Mucosa of stomach (tissue), 1 donor: ENCODE data around the gene GALNT18.

Experiments used
- H3K27me3 ChIP-seq: one replicate; pipeline ENCODE4 v1.7.0; 2013; ENCODE audit warnings: mild to moderate bottlenecking, low read length; ENCODE audit not compliant: control insufficient read depth, insufficient read depth
- H3K36me3 ChIP-seq: one replicate; pipeline ENCODE4 v1.7.0; 2013; ENCODE audit warnings: low read length; ENCODE audit not compliant: control insufficient read depth, insufficient read depth
- H3K4me1 ChIP-seq: one replicate; pipeline ENCODE4 v1.7.0; 2013; ENCODE audit warnings: mild to moderate bottlenecking, low read length; ENCODE audit not compliant: control insufficient read depth, insufficient read depth
- H3K4me3 ChIP-seq: one replicate; pipeline ENCODE4 v1.7.0; 2013; ENCODE audit warnings: low read length
- H3K9ac ChIP-seq: one replicate; pipeline ENCODE4 v1.7.0; 2013; ENCODE audit warnings: mild to moderate bottlenecking, low read length, moderate library complexity
- H3K9me3 ChIP-seq: one replicate; pipeline ENCODE4 v1.7.0; 2013; ENCODE audit warnings: mild to moderate bottlenecking, low read length, moderate library complexity; ENCODE audit not compliant: control insufficient read depth
- donor health status: Pancreatic carcinoma.

Gene GALNT18

GRCh38 chr11:11659567-11660362 is 38.0 kb upstream of the GALNT18 start:
- Histone ChIP-seq H3K4me3 (no peak overlapping the region), H3K27me3 (peaks cover 7% of the 10 kb centered on the region), H3K9ac (no peak overlapping the region), H3K9me3 (no peaks in the 10 kb centered on the region), H3K4me1 (no peaks in the 10 kb centered on the region), H3K36me3 (no peaks in the 10 kb centered on the region)

GRCh38 chr11:11657218-11657955 is 35.6 kb upstream of the GALNT18 start:
- Histone ChIP-seq H3K27me3 (no peaks in the 10 kb centered on the region), H3K4me3 (no peak overlapping the region), H3K4me1 (no peaks in the 10 kb centered on the region), H3K9ac (no peak overlapping the region), H3K36me3 (no peaks in the 10 kb centered on the region), H3K9me3 (no peaks in the 10 kb centered on the region)

- H3K9ac ChIP-seq: no peak overlapping the region
- no peaks in the 10 kb centered on the region for H3K9me3 ChIP-seq
- no peaks in the 10 kb centered on the region for H3K4me1 ChIP-seq
- no peak overlapping the region for H3K4me3 ChIP-seq
- H3K27me3 ChIP-seq: peaks cover 3% of the 10 kb centered on the region
- no peaks in the 10 kb centered on the region for H3K36me3 ChIP-seq
These were observed 19.8 kb upstream of the GALNT18 start for GRCh38 chr11:11641581-11641980.

- no peaks in the 10 kb centered on the region for H3K9me3 ChIP-seq
- H3K36me3 ChIP-seq: no peaks in the 10 kb centered on the region
- H3K27me3 ChIP-seq: peaks cover 3% of the 10 kb centered on the region
- H3K4me3 ChIP-seq: no peak overlapping the region
- no peaks in the 10 kb centered on the region for H3K4me1 ChIP-seq
- H3K9ac ChIP-seq: no peak overlapping the region
These were observed 19.2 kb upstream of the GALNT18 start for GRCh38 chr11:11640996-11641395.

GRCh38 chr11:11640152-11640551 is 18.3 kb upstream of the GALNT18 start:
- Histone ChIP-seq H3K4me1 (no peaks in the 10 kb centered on the region), H3K27me3 (no peaks in the 10 kb centered on the region), H3K9me3 (no peaks in the 10 kb centered on the region), H3K9ac (no peak overlapping the region), H3K36me3 (no peaks in the 10 kb centered on the region), H3K4me3 (no peak overlapping the region)

- no peak overlapping the region for H3K9ac ChIP-seq
- H3K4me3 ChIP-seq: no peak overlapping the region
- no peaks in the 10 kb centered on the region for H3K4me1 ChIP-seq
- no peaks in the 10 kb centered on the region for H3K27me3 ChIP-seq
- no peaks in the 10 kb centered on the region for H3K36me3 ChIP-seq
- H3K9me3 ChIP-seq: no peaks in the 10 kb centered on the region
These were observed 14.9 kb upstream of the GALNT18 start for GRCh38 chr11:11636671-11637070.

GRCh38 chr11:11635443-11635842 is 13.6 kb upstream of the GALNT18 start:
- Histone ChIP-seq H3K36me3 (no peaks in the 10 kb centered on the region), H3K27me3 (no peaks in the 10 kb centered on the region), H3K4me3 (no peak overlapping the region), H3K9me3 (no peaks in the 10 kb centered on the region), H3K9ac (no peak overlapping the region), H3K4me1 (no peaks in the 10 kb centered on the region)

- no peaks in the 10 kb centered on the region for H3K36me3 ChIP-seq
- peaks cover 13% of the 10 kb centered on the region for H3K27me3 ChIP-seq
- H3K4me1 ChIP-seq: no peaks in the 10 kb centered on the region
- H3K9ac ChIP-seq: no peak overlapping the region
- no peaks in the 10 kb centered on the region for H3K9me3 ChIP-seq
- H3K4me3 ChIP-seq: no peak overlapping the region
These were observed 7.6 kb upstream of the GALNT18 start for GRCh38 chr11:11629368-11629767.

- Histone ChIP-seq H3K27me3 (peaks cover 15% of the 10 kb centered on the region), H3K9ac (no peak overlapping the region), H3K4me3 (no peak overlapping the region), H3K36me3 (no peaks in the 10 kb centered on the region), H3K9me3 (no peaks in the 10 kb centered on the region), H3K4me1 (no peaks in the 10 kb centered on the region)
These were observed 6.8 kb upstream of the GALNT18 start for GRCh38 chr11:11628651-11629050.

GRCh38 chr11:11626128-11626527 is 4.3 kb upstream of the GALNT18 start:
- peaks cover 6% of the 10 kb centered on the region for H3K4me1 ChIP-seq
- H3K4me3 ChIP-seq: no peak overlapping the region
- H3K36me3 ChIP-seq: no peaks in the 10 kb centered on the region
- H3K9ac ChIP-seq: no peak overlapping the region
- H3K27me3 ChIP-seq: peaks cover 31% of the 10 kb centered on the region
- H3K9me3 ChIP-seq: no peaks in the 10 kb centered on the region

- Histone ChIP-seq H3K9ac (no peak overlapping the region), H3K4me3 (no peak overlapping the region), H3K36me3 (no peaks in the 10 kb centered on the region), H3K9me3 (no peaks in the 10 kb centered on the region), H3K27me3 (peaks cover 43% of the 10 kb centered on the region), H3K4me1 (peaks cover 16% of the 10 kb centered on the region)
These were observed 3.1 kb upstream of the GALNT18 start for GRCh38 chr11:11624926-11625325.

GRCh38 chr11:11624204-11624603 is 2.4 kb upstream of the GALNT18 start:
- H3K27me3 ChIP-seq: peaks cover 50% of the 10 kb centered on the region

More at GRCh38 chr11:11624204-11624603, 2.4 kb upstream of the GALNT18 start:
- Histone ChIP-seq H3K9ac (no peak overlapping the region), H3K9me3 (no peaks in the 10 kb centered on the region), H3K4me1 (peaks cover 16% of the 10 kb centered on the region), H3K4me3 (no peak overlapping the region), H3K36me3 (no peaks in the 10 kb centered on the region)
